ENCODE data around the gene WDR35.

- TF ChIP-seq FOXA1 (IDR thresholded peaks at IDR 0.05) (no peak), FOXM1 (IDR thresholded peaks at IDR 0.05; ENCODE audit: borderline replicate concordance) (no peak), PKNOX1 (IDR thresholded peaks at IDR 0.05) (no peak)
Measured at GRCh38 chr2:19863303-19864041, 126.4 kb downstream of the WDR35 start.
